Mammary epithelial cell (primary cell): ENCODE data around the gene BICDL1.

Source experiments
- EZH2 ChIP-seq: IDR thresholded peaks from 2 replicates; pipeline ENCODE4 v1.6.1; 2012; ENCODE audit warnings: low read length, inconsistent platforms, borderline replicate concordance
- TF ChIP-seq, protein P1 (sequence below), 2 donors: IDR thresholded peaks in 1 of 2; conservative IDR thresholded peaks in 1 of 2; 2 replicates each; pipeline ENCODE4 v1.5.1; 2011 to 2012; ENCODE audit warnings: inconsistent platforms in 2 of 2, low read length in 2 of 2, mild to moderate bottlenecking in 2 of 2, control low read depth in 1 of 2, low read depth in 1 of 2; ENCODE audit not compliant: insufficient read depth in 1 of 2; ENCODE audit errors: extremely low read depth in 1 of 2

GRCh38 chr12:120089105-120089504, 100.1 kb downstream of the BICDL1 start:
- TF ChIP-seq EZH2: no peak
- TF ChIP-seq, protein P1, sequence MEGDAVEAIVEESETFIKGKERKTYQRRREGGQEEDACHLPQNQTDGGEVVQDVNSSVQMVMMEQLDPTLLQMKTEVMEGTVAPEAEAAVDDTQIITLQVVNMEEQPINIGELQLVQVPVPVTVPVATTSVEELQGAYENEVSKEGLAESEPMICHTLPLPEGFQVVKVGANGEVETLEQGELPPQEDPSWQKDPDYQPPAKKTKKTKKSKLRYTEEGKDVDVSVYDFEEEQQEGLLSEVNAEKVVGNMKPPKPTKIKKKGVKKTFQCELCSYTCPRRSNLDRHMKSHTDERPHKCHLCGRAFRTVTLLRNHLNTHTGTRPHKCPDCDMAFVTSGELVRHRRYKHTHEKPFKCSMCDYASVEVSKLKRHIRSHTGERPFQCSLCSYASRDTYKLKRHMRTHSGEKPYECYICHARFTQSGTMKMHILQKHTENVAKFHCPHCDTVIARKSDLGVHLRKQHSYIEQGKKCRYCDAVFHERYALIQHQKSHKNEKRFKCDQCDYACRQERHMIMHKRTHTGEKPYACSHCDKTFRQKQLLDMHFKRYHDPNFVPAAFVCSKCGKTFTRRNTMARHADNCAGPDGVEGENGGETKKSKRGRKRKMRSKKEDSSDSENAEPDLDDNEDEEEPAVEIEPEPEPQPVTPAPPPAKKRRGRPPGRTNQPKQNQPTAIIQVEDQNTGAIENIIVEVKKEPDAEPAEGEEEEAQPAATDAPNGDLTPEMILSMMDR (conservative IDR thresholded peaks at IDR 0.05 in 1 of 2, IDR thresholded peaks at IDR 0.05 in 1 of 2; ENCODE audit: extremely low read depth in 1 of 2, insufficient read depth in 1 of 2, low read depth in 1 of 2, low read length in 2 of 2): no peak
